ENCODE measurements around the gene TLR6.

GRCh38 chr4:38872620-38873019 is 16.0 kb upstream of the TLR6 start:
- no peak for TF ChIP-seq POLR2A (IDR thresholded peaks at IDR 0.05)
- no peak for TF ChIP-seq CTCF (IDR thresholded peaks at IDR 0.05)
